IMR-90 (cell line): ENCODE results near the gene ARL4C. TPM values are rescaled to one million over a fixed set of nuclear protein-coding genes. Genes with fewer than 3 reads are reported as not detected.
A peak's percentile ranks its signal among the peaks of the same experiment; 100 is the strongest.

Source experiments
- ATAC-seq: fragments of 200-7000 bp; cut with Tn5 transposase; 2 replicates; pipeline ENCODE4 v1.9.1; 2020; ENCODE audit warnings: low read depth, mild to moderate bottlenecking, moderate library complexity
- BruUV-seq: library from RNA; stranded (reverse); fragments of 400-500 nt; replicated peaks from 2 replicates; lab custom pipeline; 2021; lab: Mats Ljungman, UMichigan
- CTCF ChIA-PET: fragments of 300-600 bp; formaldehyde crosslinking; extraction: SDS; loops from one replicate; lab custom pipeline; 2021; ENCODE audit warnings: antibody characterized with exemption; lab: Yijun Ruan, JAX
- POLR2A ChIA-PET: fragments of 300-600 bp; sonication (Branson Sonifier 250); formaldehyde crosslinking; loops from one replicate; lab custom pipeline; 2022; ENCODE audit warnings: antibody characterized with exemption; ENCODE audit not compliant: unreplicated experiment; lab: Charles Lee
- DNase-seq: peaks from one replicate; pipeline ENCODE4 v3.0.0; 2013
- H2AFZ ChIP-seq: replicated peaks from 2 replicates; pipeline ENCODE3; 2013; ENCODE audit warnings: low read length, mild to moderate bottlenecking; ENCODE audit not compliant: poor library complexity
- H2AK5ac ChIP-seq: 2 replicates; pipeline ENCODE4 v1.6.1; 2013; ENCODE audit warnings: low read depth, low read length, inconsistent platforms
- H2AK9ac ChIP-seq: replicated peaks from 2 replicates; pipeline ENCODE3; 2013; ENCODE audit warnings: mild to moderate bottlenecking, low read depth, low read length, moderate library complexity; ENCODE audit not compliant: poor library complexity
- H2BK120ac ChIP-seq: 2 replicates; pipeline ENCODE4 v1.6.1; 2013; ENCODE audit warnings: low read depth, low read length, inconsistent platforms
- H2BK15ac ChIP-seq: 3 replicates; pipeline ENCODE4 v1.6.1; 2013; ENCODE audit warnings: low read depth, low read length, inconsistent platforms
- H2BK20ac ChIP-seq: 2 replicates; pipeline ENCODE4 v1.6.1; 2013; ENCODE audit warnings: low read depth, mild to moderate bottlenecking, inconsistent platforms, low read length, moderate library complexity
- H2BK5ac ChIP-seq: 2 replicates; pipeline ENCODE4 v1.6.1; 2013; ENCODE audit warnings: mild to moderate bottlenecking, low read depth, low read length, inconsistent platforms; ENCODE audit not compliant: poor library complexity, severe bottlenecking
- H3K14ac ChIP-seq: replicated peaks from 2 replicates; pipeline ENCODE4 v1.6.1; 2013; ENCODE audit warnings: low read depth, low read length, inconsistent platforms
- H3K18ac ChIP-seq: 2 replicates; pipeline ENCODE4 v1.6.1; 2013; ENCODE audit warnings: low read depth, low read length, control low read depth
- H3K23ac ChIP-seq: 2 replicates; pipeline ENCODE4 v1.6.1; 2013; ENCODE audit warnings: low read depth, low read length, inconsistent platforms
- H3K27ac ChIP-seq: 2 replicates; pipeline ENCODE4 v1.5.1; 2013; ENCODE audit warnings: mild to moderate bottlenecking, control low read depth, low read length; ENCODE audit not compliant: insufficient read depth
- H3K27me3 ChIP-seq: 2 replicates; pipeline ENCODE4 v1.6.1; 2013; ENCODE audit warnings: low read length; ENCODE audit not compliant: control insufficient read depth, insufficient read depth
- H3K36me3 ChIP-seq: 2 replicates; pipeline ENCODE4 v1.6.1; 2013; ENCODE audit warnings: low read length, mixed read lengths; ENCODE audit not compliant: control insufficient read depth, insufficient read depth
- H3K4ac ChIP-seq: 2 replicates; pipeline ENCODE4 v1.6.1; 2013; ENCODE audit warnings: low read depth, low read length, inconsistent platforms
- H3K4me1 ChIP-seq: 2 replicates; pipeline ENCODE4 v1.6.1; 2013; ENCODE audit warnings: low read length, mixed read lengths; ENCODE audit not compliant: control insufficient read depth, insufficient read depth
- H3K4me2 ChIP-seq: 2 replicates; pipeline ENCODE4 v1.6.1; 2013; ENCODE audit warnings: low read depth, mild to moderate bottlenecking, control low read depth, low read length, moderate library complexity
- H3K4me3 ChIP-seq: 2 replicates; pipeline ENCODE4 v1.5.1; 2013; ENCODE audit warnings: low read depth, mild to moderate bottlenecking, control low read depth, low read length, moderate library complexity; ENCODE audit not compliant: insufficient read depth
- H3K56ac ChIP-seq: 2 replicates; pipeline ENCODE4 v1.6.1; 2013; ENCODE audit warnings: low read length, inconsistent platforms; ENCODE audit not compliant: insufficient read depth; ENCODE audit errors: extremely low read depth
- H3K79me1 ChIP-seq, 2 experiments: 2 replicates each; pipeline ENCODE4 v1.6.1; 2013; ENCODE audit warnings: low read length in 2 of 2, inconsistent platforms in 1 of 2, low read depth in 1 of 2
- H3K9ac ChIP-seq: 2 replicates; pipeline ENCODE4 v1.6.1; 2013; ENCODE audit warnings: low read depth, low read length, control low read depth
- H3K9me1 ChIP-seq: 2 replicates; pipeline ENCODE4 v1.6.1; 2013; ENCODE audit warnings: low read length, inconsistent platforms; ENCODE audit not compliant: insufficient read depth
- H3K9me3 ChIP-seq: 2 replicates; pipeline ENCODE4 v1.6.1; 2013; ENCODE audit warnings: low read length; ENCODE audit not compliant: control insufficient read depth, insufficient read depth
- H4K20me1 ChIP-seq: 2 replicates; pipeline ENCODE4 v1.6.1; 2013; ENCODE audit warnings: low read length, inconsistent platforms; ENCODE audit not compliant: insufficient read depth
- H4K5ac ChIP-seq: 2 replicates; pipeline ENCODE4 v1.6.1; 2013; ENCODE audit warnings: mild to moderate bottlenecking, low read depth, low read length, control low read depth
- H4K8ac ChIP-seq, 2 experiments: 2 replicates each; pipeline ENCODE4 v1.6.1; 2013; ENCODE audit warnings: low read depth in 2 of 2, low read length in 2 of 2, control low read depth in 1 of 2, inconsistent platforms in 1 of 2
- H4K91ac ChIP-seq: 2 replicates; pipeline ENCODE4 v1.6.1; 2013; ENCODE audit warnings: low read depth, low read length, inconsistent platforms; ENCODE audit not compliant: insufficient read depth
- CEBPB ChIP-seq: IDR thresholded peaks from 2 replicates; pipeline ENCODE4 v1.6.1; 2012; ENCODE audit warnings: low read depth, low read length, improper control_type of control experiment
- CHD1 ChIP-seq: IDR thresholded peaks from 2 replicates; pipeline ENCODE4 v1.6.1; 2012; ENCODE audit warnings: low read depth, low read length, improper control_type of control experiment
- FOS ChIP-seq: fragments of 150-350 bp; IDR thresholded peaks from 2 replicates; pipeline ENCODE4 v1.6.1; 2016; ENCODE audit warnings: low read depth, low read length
- MAFK ChIP-seq: IDR thresholded peaks from 2 replicates; pipeline ENCODE4 v1.6.1; 2012; ENCODE audit warnings: low read depth, low read length, improper control_type of control experiment
- MAZ ChIP-seq: IDR thresholded peaks from 2 replicates; pipeline ENCODE4 v1.6.1; 2012; ENCODE audit warnings: low read depth, mild to moderate bottlenecking, low read length, improper control_type of control experiment, moderate library complexity, borderline replicate concordance
- MXI1 ChIP-seq: IDR thresholded peaks from 2 replicates; pipeline ENCODE4 v1.6.1; 2012; ENCODE audit warnings: low read depth, mild to moderate bottlenecking, low read length, moderate library complexity, borderline replicate concordance
- NFE2L2 ChIP-seq: fragments of 150-350 bp; IDR thresholded peaks from 2 replicates; pipeline ENCODE4 v1.6.1; 2016; ENCODE audit warnings: low read depth, mild to moderate bottlenecking, low read length
- RCOR1 ChIP-seq: IDR thresholded peaks from 2 replicates; pipeline ENCODE4 v1.6.1; 2012; ENCODE audit warnings: mild to moderate bottlenecking, low read length, improper control_type of control experiment; ENCODE audit not compliant: insufficient replicate concordance
- RFX5 ChIP-seq: IDR thresholded peaks from 2 replicates; pipeline ENCODE4 v1.8.0; 2012; ENCODE audit warnings: low read depth, mild to moderate bottlenecking, low read length, moderate library complexity
- SMC3 ChIP-seq: fragments of 150-350 bp; IDR thresholded peaks from 2 replicates; pipeline ENCODE4 v1.6.1; 2016; ENCODE audit warnings: low read depth, mild to moderate bottlenecking, antibody characterized with exemption, low read length, moderate library complexity
- WGBS, 2 experiments: methylation state at CpG; one replicate each; pipeline versions ENCODE4 v1.1.5 to v1.1.7; 2013; ENCODE audit warnings: missing lambda C conversion rate in 2 of 2; ENCODE audit not compliant: insufficient read length in 1 of 2; ENCODE audit errors: extremely low coverage in 2 of 2; 5-methylcytosine and 5-hydroxymethylcytosine counted together
- dilution Hi-C: fragments of 300-500 bp; cut with HindIII; formaldehyde crosslinking; loops from one replicate; pipeline ENCODE4 v1.14.3; 2018; ENCODE audit warnings: low sequenced_read_pairs; ENCODE audit not compliant: unreplicated experiment
- in situ Hi-C: fragments of 300-500 bp; cut with MboI; formaldehyde crosslinking; loops from 3 replicates; pipeline ENCODE4 v1.14.3; 2019; ENCODE audit warnings: low sequenced_read_pairs, inconsistent platforms, mixed read lengths
- intact Hi-C: fragments of 100-400 bp; cut with micrococcal nuclease; formaldehyde crosslinking; loops from 2 replicates; pipeline ENCODE4 v1.10.0; 2022
- polyA plus RNA-seq, 3 experiments: library from polyadenylated mRNA; depleted of rRNA; stranded (reverse); fragments of >200 nt; gene quantifications; 2 replicates each; pipeline ENCODE4 v1.2.3, GENCODE V29; 2012; ENCODE audit warnings: low replicate concordance in 1 of 3
- total RNA-seq: library from RNA; depleted of rRNA; stranded (reverse); fragments of >200 nt; gene quantifications from 2 replicates; pipeline ENCODE4 v1.2.3, GENCODE V29; 2012
- TF ChIP-seq, protein P1 (sequence below): fragments of 150-350 bp; IDR thresholded peaks from 2 replicates; pipeline ENCODE4 v1.6.1; 2017; ENCODE audit warnings: mild to moderate bottlenecking, antibody characterized with exemption, low read length, low read depth
- TF ChIP-seq, protein P2 (sequence below): conservative IDR thresholded peaks from 2 replicates; pipeline ENCODE4 v1.5.1; 2012; ENCODE audit warnings: mild to moderate bottlenecking, low read depth, low read length, improper control_type of control experiment
- TF ChIP-seq, protein P3 (sequence below): fragments of 150-350 bp; IDR thresholded peaks from 2 replicates; pipeline ENCODE4 v1.6.1; 2016; ENCODE audit warnings: low read depth, mild to moderate bottlenecking, low read length, moderate library complexity, borderline replicate concordance

Gene ARL4C
- total and polyA plus RNA-seq, 2 of the 4 experiments (the other 2 are of a cell fraction) = 7.7 to 8.2 TPM

DNA sequence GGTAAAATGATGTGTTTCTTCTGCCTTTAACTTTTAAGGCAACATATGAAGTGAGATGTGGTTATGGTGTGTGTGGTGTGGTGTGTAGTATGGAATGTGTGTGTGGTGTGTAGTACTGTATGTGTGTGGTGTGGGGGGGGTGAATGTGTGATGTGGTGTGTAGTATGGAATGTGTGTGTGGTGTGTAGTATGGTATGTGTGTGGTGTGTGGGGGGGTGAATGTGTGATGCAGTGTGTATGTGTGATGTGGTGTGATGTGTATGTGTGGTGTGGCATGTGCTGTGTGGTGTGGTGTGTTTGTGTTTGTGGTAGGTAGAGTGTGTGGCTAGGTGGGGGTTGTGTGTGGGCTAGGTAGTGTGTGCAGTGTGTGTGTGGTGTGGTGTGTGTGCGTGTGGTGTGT lies 17.2 kb upstream of the ARL4C start:
- intact Hi-C loops = no loop called here
- H3K14ac ChIP-seq = no peak overlapping the region

More for the DNA sequence above, 17.2 kb upstream of the ARL4C start:
- ChIA-PET CTCF (no interaction called here), POLR2A (no interaction called here)
- Histone ChIP-seq H3K4me3 (no peak overlapping the region), H4K91ac (no peak overlapping the region), H2BK5ac (peak overlapping the region; percentile 95), H3K4me1 (peaks cover 3% of the 10 kb centered on the region; the same call in 1 of the 2 replicates), H2AFZ (no peak overlapping the region), H3K56ac (no peak overlapping the region), H3K9ac (no peak overlapping the region), H3K9me1 (peaks cover 11% of the 10 kb centered on the region), H3K79me1 (no peaks in the 10 kb centered on the region), H2BK15ac (no peak overlapping the region), H3K18ac (no peak overlapping the region), H2BK120ac (no peak overlapping the region), H3K9me3 (no peaks in the 10 kb centered on the region), H3K27ac (no peak overlapping the region), H3K36me3 (no peaks in the 10 kb centered on the region), H2AK9ac (no peak overlapping the region), H2BK20ac (no peak overlapping the region), H4K5ac (no peak overlapping the region), H3K27me3 (peaks cover 9% of the 10 kb centered on the region), H3K4ac (no peak overlapping the region; the same call in 1 of the 2 replicates), H4K20me1 (no peaks in the 10 kb centered on the region), H4K8ac (no peak overlapping the region), H3K4me2 (no peak overlapping the region), H3K23ac (no peak overlapping the region), H2AK5ac (peak overlapping the region; percentile 87; the same call in 1 of the 2 replicates)
- DNase-seq (no peak), ATAC-seq (no peak)
- TF ChIP-seq, protein P1, sequence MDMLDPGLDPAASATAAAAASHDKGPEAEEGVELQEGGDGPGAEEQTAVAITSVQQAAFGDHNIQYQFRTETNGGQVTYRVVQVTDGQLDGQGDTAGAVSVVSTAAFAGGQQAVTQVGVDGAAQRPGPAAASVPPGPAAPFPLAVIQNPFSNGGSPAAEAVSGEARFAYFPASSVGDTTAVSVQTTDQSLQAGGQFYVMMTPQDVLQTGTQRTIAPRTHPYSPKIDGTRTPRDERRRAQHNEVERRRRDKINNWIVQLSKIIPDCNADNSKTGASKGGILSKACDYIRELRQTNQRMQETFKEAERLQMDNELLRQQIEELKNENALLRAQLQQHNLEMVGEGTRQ = no peak
- TF ChIP-seq MAZ (no peak), RFX5 (no peak), CEBPB (no peak), MXI1 (no peak), NFE2L2 (no peak), SMC3 (no peak), CHD1 (no peak), RCOR1 (no peak), FOS (no peak), MAFK (no peak)
- TF ChIP-seq, protein P2, sequence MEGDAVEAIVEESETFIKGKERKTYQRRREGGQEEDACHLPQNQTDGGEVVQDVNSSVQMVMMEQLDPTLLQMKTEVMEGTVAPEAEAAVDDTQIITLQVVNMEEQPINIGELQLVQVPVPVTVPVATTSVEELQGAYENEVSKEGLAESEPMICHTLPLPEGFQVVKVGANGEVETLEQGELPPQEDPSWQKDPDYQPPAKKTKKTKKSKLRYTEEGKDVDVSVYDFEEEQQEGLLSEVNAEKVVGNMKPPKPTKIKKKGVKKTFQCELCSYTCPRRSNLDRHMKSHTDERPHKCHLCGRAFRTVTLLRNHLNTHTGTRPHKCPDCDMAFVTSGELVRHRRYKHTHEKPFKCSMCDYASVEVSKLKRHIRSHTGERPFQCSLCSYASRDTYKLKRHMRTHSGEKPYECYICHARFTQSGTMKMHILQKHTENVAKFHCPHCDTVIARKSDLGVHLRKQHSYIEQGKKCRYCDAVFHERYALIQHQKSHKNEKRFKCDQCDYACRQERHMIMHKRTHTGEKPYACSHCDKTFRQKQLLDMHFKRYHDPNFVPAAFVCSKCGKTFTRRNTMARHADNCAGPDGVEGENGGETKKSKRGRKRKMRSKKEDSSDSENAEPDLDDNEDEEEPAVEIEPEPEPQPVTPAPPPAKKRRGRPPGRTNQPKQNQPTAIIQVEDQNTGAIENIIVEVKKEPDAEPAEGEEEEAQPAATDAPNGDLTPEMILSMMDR = no peak
- TF ChIP-seq, protein P3, sequence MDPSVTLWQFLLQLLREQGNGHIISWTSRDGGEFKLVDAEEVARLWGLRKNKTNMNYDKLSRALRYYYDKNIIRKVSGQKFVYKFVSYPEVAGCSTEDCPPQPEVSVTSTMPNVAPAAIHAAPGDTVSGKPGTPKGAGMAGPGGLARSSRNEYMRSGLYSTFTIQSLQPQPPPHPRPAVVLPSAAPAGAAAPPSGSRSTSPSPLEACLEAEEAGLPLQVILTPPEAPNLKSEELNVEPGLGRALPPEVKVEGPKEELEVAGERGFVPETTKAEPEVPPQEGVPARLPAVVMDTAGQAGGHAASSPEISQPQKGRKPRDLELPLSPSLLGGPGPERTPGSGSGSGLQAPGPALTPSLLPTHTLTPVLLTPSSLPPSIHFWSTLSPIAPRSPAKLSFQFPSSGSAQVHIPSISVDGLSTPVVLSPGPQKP = no peak
- no TSS peak for BruUV-seq
- in situ Hi-C loops = no loop called here
- dilution Hi-C loops = loop anchor here (25.0 kb wide), 1 partner anchor 177 kb away; no protein-coding TSS in a partner anchor
- 100% methylated on average over 1 of the region's 1 CpG; no CpG with 5 or more reads in 1 of the 2 experiments for WGBS, 2 experiments
